GM18526 (cell line): ENCODE measurements around the gene NEK7.

Experiments used
- POLR2A ChIP-seq: IDR thresholded peaks from 3 replicates; pipeline ENCODE4 v1.6.1; 2011; ENCODE audit not compliant: insufficient read length; ENCODE audit errors: extremely low read depth

Gene NEK7

GRCh38 chr1:198212126-198212525 is 55.3 kb downstream of the NEK7 start:
- TF ChIP-seq POLR2A, result no peak

DNA sequence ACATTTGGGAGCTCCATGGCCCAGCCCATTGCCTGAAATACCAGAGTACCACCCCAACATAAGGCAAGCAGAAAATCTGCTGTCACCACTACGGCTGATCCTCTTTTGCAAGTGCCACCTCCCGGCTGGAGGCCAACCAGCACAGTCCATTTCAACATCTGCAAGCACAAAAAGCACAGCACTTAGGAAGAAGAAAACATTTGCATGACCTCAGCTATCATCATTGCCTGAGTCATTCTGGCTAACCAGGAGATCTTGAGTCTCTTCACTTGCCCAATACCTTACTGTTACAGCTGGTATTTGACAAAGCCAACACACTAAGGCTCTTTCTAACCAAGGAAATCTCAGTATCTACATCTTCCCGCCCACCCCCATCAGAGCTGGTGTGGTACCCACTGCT is 55.9 kb downstream of the NEK7 start:
- no peak for TF ChIP-seq POLR2A

- TF ChIP-seq POLR2A, result no peak
Measured at GRCh38 chr1:198214924-198215323, 58.1 kb downstream of the NEK7 start.

- no peak for TF ChIP-seq POLR2A
Measured at GRCh38 chr1:198220428-198220827, 63.6 kb downstream of the NEK7 start.

GRCh38 chr1:198228925-198229324 is 72.1 kb downstream of the NEK7 start:
- TF ChIP-seq POLR2A, result no peak

DNA sequence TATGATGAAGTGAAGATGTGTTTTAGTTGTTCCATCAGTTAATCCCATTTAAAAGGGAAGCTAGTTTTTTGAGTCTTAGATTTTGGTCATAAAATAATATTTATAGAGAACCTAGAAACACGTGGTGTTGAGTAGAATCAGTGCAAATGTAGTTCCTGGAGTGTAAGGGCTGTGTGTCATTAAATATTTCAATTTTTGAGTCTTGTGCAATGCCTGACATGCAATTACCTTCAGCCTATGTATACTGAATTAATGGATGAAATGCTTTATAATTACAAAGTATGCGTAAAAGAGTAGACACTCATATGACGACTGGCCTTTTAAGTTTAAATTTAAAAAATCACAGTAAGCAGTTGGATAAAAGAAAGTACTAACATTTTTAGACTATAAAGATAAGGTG is 75.0 kb downstream of the NEK7 start:
- no peak for TF ChIP-seq POLR2A

- no peak for TF ChIP-seq POLR2A
Measured at GRCh38 chr1:198232378-198232777, 75.6 kb downstream of the NEK7 start.

DNA sequence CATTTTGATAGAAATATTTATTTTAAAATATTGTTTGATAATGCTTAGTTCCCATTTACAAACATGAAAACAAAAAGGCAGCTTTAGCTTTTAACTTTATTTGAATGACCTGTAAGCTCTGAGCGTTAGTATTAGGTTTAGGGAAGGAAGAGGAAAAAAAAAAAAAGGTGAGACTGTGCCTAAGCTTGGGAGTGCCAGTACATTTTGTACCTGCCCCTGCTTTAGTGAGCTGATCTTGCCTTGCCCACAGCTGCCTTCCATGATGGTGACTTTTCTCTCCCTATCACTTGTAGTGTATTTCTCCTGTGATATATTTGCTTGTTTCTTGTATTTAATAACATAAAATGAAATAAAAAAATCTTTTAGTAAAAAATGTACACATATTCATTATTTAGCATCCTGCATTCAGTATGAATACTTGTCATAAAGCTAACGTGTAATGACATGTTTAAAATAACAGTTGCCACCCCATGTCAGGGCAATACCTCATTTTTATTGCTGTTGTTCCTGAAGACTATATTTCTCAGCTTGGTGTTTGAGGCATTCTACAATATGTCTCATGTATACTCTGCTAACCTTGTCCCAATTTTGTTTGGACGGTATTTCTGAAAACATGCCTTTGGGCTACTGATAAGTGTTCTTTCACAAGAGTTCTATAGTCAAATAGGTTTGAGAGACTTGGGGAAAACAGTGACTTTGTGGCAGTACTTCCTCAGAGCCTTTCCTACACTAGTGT is 76.3 kb downstream of the NEK7 start:
- TF ChIP-seq POLR2A, result no peak

DNA sequence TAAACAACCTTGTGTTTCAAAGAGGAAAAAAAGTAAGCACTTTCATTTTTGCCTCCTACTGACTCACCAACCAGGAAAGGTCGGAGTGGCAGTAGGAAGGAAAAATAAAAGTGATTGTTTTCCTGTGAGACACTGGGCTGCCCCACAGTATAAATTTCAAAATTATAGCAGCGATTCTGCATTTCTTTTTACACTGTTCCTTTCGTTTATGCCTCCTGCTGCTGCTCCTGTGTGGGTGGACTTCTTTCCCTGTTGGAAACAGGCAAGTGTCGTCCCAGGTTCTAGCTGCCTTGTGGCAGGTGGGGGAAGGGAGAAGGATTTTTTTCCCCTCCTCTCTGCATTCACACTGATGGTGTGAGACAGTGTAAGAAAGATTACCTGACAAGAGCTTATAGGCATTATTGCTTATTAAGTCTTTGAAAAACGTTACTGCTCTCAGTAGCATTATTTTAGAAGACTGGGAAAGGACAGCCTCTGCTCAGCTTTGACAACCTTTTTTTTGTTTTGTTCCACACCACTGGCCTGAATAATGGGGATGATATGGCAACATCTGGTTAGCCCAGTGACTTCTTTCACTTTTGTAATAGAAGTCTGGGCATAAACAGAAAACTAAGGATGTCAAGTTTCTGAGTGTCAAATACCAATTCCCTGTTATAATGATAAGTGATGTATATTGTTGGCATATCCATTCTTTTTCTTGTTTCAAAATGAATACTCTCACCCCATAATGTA is 77.9 kb downstream of the NEK7 start:
- no peak for TF ChIP-seq POLR2A

GRCh38 chr1:198238121-198238520 is 81.3 kb downstream of the NEK7 start:
- TF ChIP-seq POLR2A, result no peak

- no peak for TF ChIP-seq POLR2A
Measured at GRCh38 chr1:198241553-198241952, 84.8 kb downstream of the NEK7 start.

- no peak for TF ChIP-seq POLR2A
Measured at GRCh38 chr1:198244772-198245171, 88.0 kb downstream of the NEK7 start.

DNA sequence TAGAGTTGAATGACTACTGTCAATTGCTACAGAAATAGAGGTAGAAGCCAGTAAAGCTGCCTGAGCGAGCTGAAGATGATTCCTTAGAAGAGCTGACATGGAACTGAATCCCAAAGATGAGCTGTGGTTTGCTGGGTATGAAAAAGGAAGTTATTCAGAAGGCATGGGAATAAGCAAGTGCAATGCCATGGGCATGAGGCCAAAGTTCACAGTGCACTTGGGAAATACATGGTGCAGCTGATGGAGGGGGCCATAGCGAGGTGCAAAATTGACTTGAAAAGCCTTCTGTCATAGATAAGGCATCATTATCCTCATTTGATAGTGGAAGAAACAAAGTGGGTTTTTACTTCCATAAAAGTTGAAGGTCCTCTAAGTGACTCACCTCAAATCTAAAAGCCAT is 88.6 kb downstream of the NEK7 start:
- TF ChIP-seq POLR2A, result no peak

DNA sequence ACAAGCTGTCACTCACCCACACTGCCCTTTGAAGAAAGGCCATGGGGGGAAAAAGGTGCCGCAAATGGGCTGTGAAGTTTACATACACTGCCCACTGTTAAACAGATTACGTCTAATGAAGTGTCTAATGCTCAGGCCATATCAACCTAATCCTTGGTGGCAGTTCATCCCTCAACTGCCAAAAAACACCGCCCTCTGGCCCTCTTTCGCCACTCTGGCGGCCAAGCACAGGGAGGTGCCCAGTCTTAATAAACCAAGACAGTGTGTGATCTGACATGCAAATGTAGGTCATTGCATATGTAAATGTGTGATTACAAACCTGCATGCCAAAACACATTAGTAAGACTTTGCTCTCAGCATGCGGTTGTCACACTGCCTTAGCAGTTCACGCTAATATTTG is 89.5 kb downstream of the NEK7 start:
- no peak for TF ChIP-seq POLR2A

DNA sequence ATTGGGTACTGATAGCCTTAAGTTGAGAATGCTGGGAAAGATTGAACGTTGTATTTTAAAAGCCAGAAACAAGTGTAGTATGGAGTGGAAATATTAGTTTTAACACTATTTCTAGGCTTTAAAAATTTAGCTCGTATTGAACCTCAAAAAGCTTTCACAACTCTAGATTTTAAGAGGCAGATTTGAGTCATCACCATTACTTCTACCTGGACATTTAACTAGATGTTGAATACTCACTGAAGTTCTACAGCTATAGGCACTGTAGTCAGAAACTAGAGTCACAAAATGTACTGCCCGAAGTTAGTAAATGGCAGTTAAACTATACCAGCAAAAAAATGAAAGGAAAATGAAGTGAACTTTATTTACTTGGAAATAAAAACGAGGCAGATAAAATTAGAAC is 96.5 kb downstream of the NEK7 start:
- no peak for TF ChIP-seq POLR2A

- TF ChIP-seq POLR2A, result no peak
Measured at GRCh38 chr1:198253668-198254067, 96.9 kb downstream of the NEK7 start.

- no peak for TF ChIP-seq POLR2A
Measured at GRCh38 chr1:198254521-198254920, 97.7 kb downstream of the NEK7 start.
